H9 (cell line): ENCODE data around the gene PDE4B. TPM values are rescaled to one million over a fixed set of nuclear protein-coding genes. Genes with fewer than 3 reads are reported as not detected.
A peak's percentile ranks its signal among the peaks of the same experiment; 100 is the strongest.

Experiments
- DNase-seq: peaks from one replicate; pipeline ENCODE4 v3.0.0-alpha.2; 2017
- H2AFZ ChIP-seq: one replicate; pipeline ENCODE4 v1.6.1; 2013; ENCODE audit warnings: mild to moderate bottlenecking, low read length, control low read depth, moderate library complexity
- H2AK5ac ChIP-seq: 2 replicates; pipeline ENCODE4 v1.6.1; 2013; ENCODE audit warnings: low read length, control low read depth, mixed read lengths; ENCODE audit not compliant: insufficient read length
- H2BK120ac ChIP-seq: one replicate; pipeline ENCODE4 v1.6.1; 2013; ENCODE audit warnings: low read depth, mild to moderate bottlenecking, low read length, control low read depth, inconsistent platforms; ENCODE audit not compliant: poor library complexity, severe bottlenecking
- H2BK12ac ChIP-seq: 2 replicates; pipeline ENCODE4 v1.6.1; 2013; ENCODE audit warnings: low read length, control low read depth, mixed read lengths, low read depth; ENCODE audit not compliant: insufficient read length
- H2BK15ac ChIP-seq: 2 replicates; pipeline ENCODE4 v1.6.1; 2013; ENCODE audit warnings: low read depth, low read length, control low read depth
- H2BK20ac ChIP-seq: one replicate; pipeline ENCODE4 v1.6.1; 2013; ENCODE audit warnings: low read depth, mild to moderate bottlenecking, low read length, control low read depth, inconsistent platforms; ENCODE audit not compliant: poor library complexity, severe bottlenecking
- H2BK5ac ChIP-seq: 2 replicates; pipeline ENCODE4 v1.6.1; 2013; ENCODE audit warnings: low read length, control low read depth, mixed read lengths; ENCODE audit not compliant: insufficient read length
- H3K14ac ChIP-seq: 2 replicates; pipeline ENCODE4 v1.6.1; 2013; ENCODE audit warnings: low read length, control low read depth; ENCODE audit not compliant: insufficient read depth
- H3K18ac ChIP-seq: 2 replicates; pipeline ENCODE4 v1.6.1; 2013; ENCODE audit warnings: low read depth, mild to moderate bottlenecking, mixed read lengths, low read length, control low read depth; ENCODE audit not compliant: insufficient read length
- H3K23ac ChIP-seq: 2 replicates; pipeline ENCODE4 v1.6.1; 2013; ENCODE audit warnings: low read length, control low read depth, mixed read lengths, low read depth; ENCODE audit not compliant: insufficient read length
- H3K23me2 ChIP-seq: 2 replicates; pipeline ENCODE4 v1.6.1; 2013; ENCODE audit warnings: low read depth, mild to moderate bottlenecking, mixed read lengths, low read length, control low read depth; ENCODE audit not compliant: insufficient read length, poor library complexity, severe bottlenecking
- H3K27ac ChIP-seq: 2 replicates; pipeline ENCODE4 v1.5.1; 2013; ENCODE audit warnings: low read length, control low read depth, mixed read lengths, low read depth; ENCODE audit not compliant: insufficient read length
- H3K27me3 ChIP-seq: 2 replicates; pipeline ENCODE4 v1.6.1; 2013; ENCODE audit warnings: low read length, control low read depth, inconsistent platforms; ENCODE audit not compliant: insufficient read depth
- H3K4ac ChIP-seq: 2 replicates; pipeline ENCODE4 v1.6.1; 2013; ENCODE audit warnings: low read depth, mild to moderate bottlenecking, control low read depth, inconsistent platforms, low read length, moderate library complexity
- H3K4me1 ChIP-seq: 2 replicates; pipeline ENCODE4 v1.6.1; 2013; ENCODE audit warnings: low read length, control low read depth, inconsistent platforms; ENCODE audit not compliant: insufficient read depth
- H3K4me2 ChIP-seq: 2 replicates; pipeline ENCODE4 v1.6.1; 2013; ENCODE audit warnings: low read length, control low read depth, mixed read lengths; ENCODE audit not compliant: insufficient read length, insufficient read depth
- H3K56ac ChIP-seq: 2 replicates; pipeline ENCODE4 v1.6.1; 2013; ENCODE audit warnings: low read depth, mild to moderate bottlenecking, mixed read lengths, low read length, control low read depth; ENCODE audit not compliant: insufficient read length
- H3K79me1 ChIP-seq: 2 replicates; pipeline ENCODE4 v1.6.1; 2013; ENCODE audit warnings: low read depth, mild to moderate bottlenecking, moderate library complexity, low read length, control low read depth, inconsistent platforms; ENCODE audit not compliant: insufficient read depth, poor library complexity, severe bottlenecking
- H3K79me2 ChIP-seq: 2 replicates; pipeline ENCODE4 v1.6.1; 2013; ENCODE audit warnings: low read length, control low read depth, inconsistent platforms; ENCODE audit not compliant: insufficient read depth
- H3K9ac ChIP-seq: 2 replicates; pipeline ENCODE4 v1.6.1; 2013; ENCODE audit warnings: low read length, control low read depth, mixed read lengths; ENCODE audit not compliant: insufficient read length; ENCODE audit errors: extremely low read depth
- H3K9me3 ChIP-seq: one replicate; pipeline ENCODE4 v1.6.1; 2013; ENCODE audit warnings: low read depth, low read length, inconsistent platforms; ENCODE audit not compliant: control insufficient read depth
- H3T11ph ChIP-seq: one replicate; pipeline ENCODE4 v1.6.1; 2013; ENCODE audit warnings: mild to moderate bottlenecking, low read length, control low read depth, inconsistent platforms
- H4K20me1 ChIP-seq: one replicate; pipeline ENCODE4 v1.6.1; 2013; ENCODE audit not compliant: control insufficient read depth, insufficient read length, insufficient read depth
- H4K5ac ChIP-seq: 2 replicates; pipeline ENCODE4 v1.6.1; 2013; ENCODE audit warnings: low read depth, mild to moderate bottlenecking, mixed read lengths, low read length, control low read depth; ENCODE audit not compliant: insufficient read length
- H4K8ac ChIP-seq: replicated peaks from 2 replicates; pipeline ENCODE4 v1.6.1; 2013; ENCODE audit warnings: low read length, control low read depth, mixed read lengths, low read depth; ENCODE audit not compliant: insufficient read length
- H4K91ac ChIP-seq: 2 replicates; pipeline ENCODE4 v1.6.1; 2013; ENCODE audit warnings: low read depth, mild to moderate bottlenecking, moderate library complexity, mixed read lengths, low read length, control low read depth; ENCODE audit not compliant: insufficient read length
- H3K27ac Mint-ChIP-seq, 3 experiments: 2 replicates in 2 of 3; 3 replicates in 1 of 3; pipeline ENCODE4 v1.8.0; 2020 to 2021; ENCODE audit warnings: mixed read lengths in 3 of 3, mild to moderate bottlenecking in 1 of 3, moderate library complexity in 1 of 3
- H3K27me3 Mint-ChIP-seq: 2 replicates; pipeline ENCODE4 v1.8.0; 2021; ENCODE audit warnings: low read depth, mild to moderate bottlenecking, moderate library complexity, mixed read lengths
- H3K36me3 Mint-ChIP-seq, 3 experiments: 2 replicates in 2 of 3; 3 replicates in 1 of 3; pipeline ENCODE4 v1.8.0; 2020 to 2021; ENCODE audit warnings: low read depth in 3 of 3, mixed read lengths in 3 of 3; ENCODE audit not compliant: insufficient read depth in 1 of 3
- H3K4me1 Mint-ChIP-seq, 2 experiments: 2 replicates each; pipeline ENCODE4 v1.8.0; 2020; ENCODE audit warnings: mixed read lengths in 2 of 2
- H3K4me3 Mint-ChIP-seq, 2 experiments: 2 replicates in 1 of 2; 3 replicates in 1 of 2; pipeline ENCODE4 v1.8.0; 2020 to 2021; ENCODE audit warnings: mild to moderate bottlenecking in 2 of 2, mixed read lengths in 2 of 2, moderate library complexity in 1 of 2
- H3K9me3 Mint-ChIP-seq, 2 experiments: 2 replicates in 1 of 2; 3 replicates in 1 of 2; pipeline ENCODE4 v1.8.0; 2020; ENCODE audit warnings: mild to moderate bottlenecking in 2 of 2, mixed read lengths in 2 of 2, moderate library complexity in 1 of 2
- WGBS: extraction: QIAGEN DNeasy Blood & Tissue Kit; methylation state at CpG from one replicate; pipeline ENCODE4 v1.1.7; 2013; ENCODE audit warnings: missing lambda C conversion rate, low lambda C conversion rate, mixed read lengths; ENCODE audit not compliant: insufficient read length; ENCODE audit errors: extremely low coverage; 5-methylcytosine and 5-hydroxymethylcytosine counted together
- total RNA-seq: library from RNA; stranded (reverse); gene quantifications from 2 replicates; pipeline ENCODE4 v1.2.1, GENCODE V29; 2021
- TF ChIP-seq, protein P1 (sequence below): fragments of 200-600 bp; sonication (generic); conservative IDR thresholded peaks from 3 replicates; pipeline ENCODE4 v1.8.0; 2021; ENCODE audit warnings: antibody characterized with exemption, mild to moderate bottlenecking

The PDE4B gene
- total RNA-seq, 1 experiment from 2014 or later = 19.8 TPM

DNA sequence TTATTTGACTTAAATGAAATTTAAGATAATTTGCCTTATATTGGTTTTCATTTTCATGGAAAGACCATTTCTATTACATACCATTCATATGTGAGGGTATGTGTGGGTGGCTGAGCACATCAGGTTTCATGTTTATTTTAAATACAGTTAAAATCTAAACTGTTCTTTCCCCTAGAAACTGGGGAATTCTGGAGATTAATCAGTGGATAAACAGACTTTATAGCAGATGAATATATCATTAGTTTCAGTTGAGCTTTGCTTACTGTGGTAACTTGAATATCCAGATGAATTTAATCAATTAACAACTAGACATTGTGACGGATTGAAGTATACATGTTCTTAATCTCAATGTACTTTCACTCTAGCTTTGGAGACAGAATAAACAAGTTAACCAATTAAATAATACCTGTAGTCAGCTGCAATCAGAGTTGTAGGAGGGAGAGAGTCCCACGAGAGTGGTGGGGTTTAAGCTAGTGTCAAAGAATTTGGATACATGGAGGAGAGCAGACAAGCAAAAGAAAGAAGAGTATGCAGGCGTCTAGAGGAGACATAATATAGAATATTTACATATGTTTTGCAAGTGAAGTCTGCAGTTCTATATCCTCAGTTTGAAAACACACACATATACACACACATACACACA lies 97.6 kb downstream of the PDE4B start:
- H3K56ac ChIP-seq = no peak overlapping the region
- no peak overlapping the region for H2BK15ac ChIP-seq
- H2BK120ac ChIP-seq = no peak overlapping the region
- H3T11ph ChIP-seq = no peak overlapping the region
- H2BK5ac ChIP-seq = no peak overlapping the region
- H3K9me3 ChIP-seq = no peaks in the 10 kb centered on the region
- no peaks in the 10 kb centered on the region; a peak in 1 of 7 replicates for H3K36me3 Mint-ChIP-seq
- no peak overlapping the region for H2AK5ac ChIP-seq
- H3K4me1 Mint-ChIP-seq = no peaks in the 10 kb centered on the region
- no peaks in the 10 kb centered on the region for H3K27me3 ChIP-seq
- peak overlapping the region; percentile 13 for H3K27ac ChIP-seq
- TF ChIP-seq, protein P1, sequence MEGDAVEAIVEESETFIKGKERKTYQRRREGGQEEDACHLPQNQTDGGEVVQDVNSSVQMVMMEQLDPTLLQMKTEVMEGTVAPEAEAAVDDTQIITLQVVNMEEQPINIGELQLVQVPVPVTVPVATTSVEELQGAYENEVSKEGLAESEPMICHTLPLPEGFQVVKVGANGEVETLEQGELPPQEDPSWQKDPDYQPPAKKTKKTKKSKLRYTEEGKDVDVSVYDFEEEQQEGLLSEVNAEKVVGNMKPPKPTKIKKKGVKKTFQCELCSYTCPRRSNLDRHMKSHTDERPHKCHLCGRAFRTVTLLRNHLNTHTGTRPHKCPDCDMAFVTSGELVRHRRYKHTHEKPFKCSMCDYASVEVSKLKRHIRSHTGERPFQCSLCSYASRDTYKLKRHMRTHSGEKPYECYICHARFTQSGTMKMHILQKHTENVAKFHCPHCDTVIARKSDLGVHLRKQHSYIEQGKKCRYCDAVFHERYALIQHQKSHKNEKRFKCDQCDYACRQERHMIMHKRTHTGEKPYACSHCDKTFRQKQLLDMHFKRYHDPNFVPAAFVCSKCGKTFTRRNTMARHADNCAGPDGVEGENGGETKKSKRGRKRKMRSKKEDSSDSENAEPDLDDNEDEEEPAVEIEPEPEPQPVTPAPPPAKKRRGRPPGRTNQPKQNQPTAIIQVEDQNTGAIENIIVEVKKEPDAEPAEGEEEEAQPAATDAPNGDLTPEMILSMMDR = no peak
- no peak overlapping the region for H3K4me2 ChIP-seq
- H4K20me1 ChIP-seq = no peaks in the 10 kb centered on the region
- DNase-seq = no peak
- H2AFZ ChIP-seq = no peak overlapping the region
- no peaks in the 10 kb centered on the region for H3K23me2 ChIP-seq
- no CpG with 5 or more reads among the region's 3 CpGs for WGBS
- no peak overlapping the region for H3K18ac ChIP-seq
- H3K9ac ChIP-seq = no peak overlapping the region
- H2BK12ac ChIP-seq = no peak overlapping the region
- no peaks in the 10 kb centered on the region for H3K79me2 ChIP-seq
- no peak overlapping the region for H4K8ac ChIP-seq
- H3K27ac Mint-ChIP-seq = no peak overlapping the region
- no peaks in the 10 kb centered on the region for H3K27me3 Mint-ChIP-seq
- no peak overlapping the region for H3K4me3 Mint-ChIP-seq
- no peak overlapping the region for H2BK20ac ChIP-seq
- no peak overlapping the region for H4K5ac ChIP-seq
- no peaks in the 10 kb centered on the region for H3K79me1 ChIP-seq
- H3K4me1 ChIP-seq = no peaks in the 10 kb centered on the region
- H4K91ac ChIP-seq = no peak overlapping the region
- peaks cover 0 to 6% of the 10 kb centered on the region in 2 experiments; a peak in 3 of 5 replicates for H3K9me3 Mint-ChIP-seq
- no peak overlapping the region for H3K4ac ChIP-seq
- H3K14ac ChIP-seq = no peak overlapping the region
- no peak overlapping the region for H3K23ac ChIP-seq
